Neuron (in vitro differentiated cells): ENCODE measurements around the gene LENG1.
"Not testable (repeated sequence)": the region's sequence is repeated elsewhere in the genome, so short reads cannot be mapped to it uniquely, and the experiment has no call there.

ENCODE experiments used
- H2AFZ ChIP-seq: one replicate; pipeline ENCODE4 v1.6.1; 2013; ENCODE audit warnings: low read depth, mild to moderate bottlenecking, inconsistent platforms, low read length, moderate library complexity
- H3K27me3 ChIP-seq: one replicate; pipeline ENCODE4 v1.6.1; 2013; ENCODE audit warnings: low read length; ENCODE audit not compliant: insufficient read depth
- H3K36me3 ChIP-seq: one replicate; pipeline ENCODE4 v1.6.1; 2013; ENCODE audit warnings: low read length; ENCODE audit not compliant: insufficient read depth
- H3K4me1 ChIP-seq: one replicate; pipeline ENCODE4 v1.6.1; 2013; ENCODE audit warnings: low read length; ENCODE audit not compliant: insufficient read depth
- H3K4me3 ChIP-seq: 2 replicates; pipeline ENCODE4 v1.5.1; 2013; ENCODE audit warnings: mild to moderate bottlenecking, low read length, moderate library complexity
- H3K9me3 ChIP-seq: one replicate; pipeline ENCODE4 v1.6.1; 2013; ENCODE audit warnings: low read length

LENG1 gene

DNA sequence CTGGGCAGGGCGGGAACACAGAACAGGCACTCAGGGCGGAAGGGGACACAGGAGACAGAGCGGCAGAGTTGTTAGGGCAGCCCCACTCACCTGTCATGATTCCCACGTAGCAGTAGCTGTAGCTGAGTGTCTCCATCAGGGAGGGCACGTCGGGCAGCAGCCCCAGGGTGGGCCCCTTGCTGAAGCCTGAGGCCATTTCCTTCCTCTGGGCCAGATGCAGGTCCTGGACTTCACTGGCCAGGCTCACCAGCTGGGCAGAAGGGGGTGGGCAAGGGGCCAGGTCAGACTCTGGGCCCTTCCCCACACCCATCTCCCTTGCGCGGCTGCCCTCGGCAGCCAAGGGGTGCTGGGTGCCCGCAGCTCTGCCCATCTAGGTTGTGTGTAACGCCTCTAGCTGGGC is 23.9 kb upstream of the LENG1 start:
- Histone ChIP-seq H3K9me3 (no peaks in the 10 kb centered on the region), H3K27me3 (no peaks in the 10 kb centered on the region), H3K4me1 (peaks cover 31% of the 10 kb centered on the region), H3K4me3 (no peak overlapping the region), H3K36me3 (peaks cover 29% of the 10 kb centered on the region), H2AFZ (no peak overlapping the region)

DNA sequence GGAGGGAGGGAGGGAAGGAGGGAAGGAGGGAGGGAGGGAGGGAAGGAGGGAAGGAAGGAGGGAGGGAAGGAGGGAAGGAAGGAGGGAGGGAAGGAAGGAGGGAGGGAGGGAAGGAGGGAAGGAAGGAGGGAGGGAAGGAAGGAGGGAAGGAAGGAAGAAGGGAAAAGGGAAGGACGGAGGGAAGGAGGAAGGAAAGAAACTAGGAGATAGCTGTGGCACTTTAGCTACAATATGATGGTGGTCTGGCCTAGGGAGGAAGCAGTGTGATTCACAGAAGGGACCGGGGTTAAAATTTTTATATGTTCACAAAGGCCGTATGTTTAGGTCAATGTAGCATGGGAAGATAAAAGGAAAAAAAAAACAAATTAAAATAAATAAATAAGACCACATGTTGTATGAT is 22.4 kb upstream of the LENG1 start:
- not testable (repeated sequence) for H3K9me3 ChIP-seq
- peaks cover 29% of the 10 kb centered on the region for H3K36me3 ChIP-seq

DNA sequence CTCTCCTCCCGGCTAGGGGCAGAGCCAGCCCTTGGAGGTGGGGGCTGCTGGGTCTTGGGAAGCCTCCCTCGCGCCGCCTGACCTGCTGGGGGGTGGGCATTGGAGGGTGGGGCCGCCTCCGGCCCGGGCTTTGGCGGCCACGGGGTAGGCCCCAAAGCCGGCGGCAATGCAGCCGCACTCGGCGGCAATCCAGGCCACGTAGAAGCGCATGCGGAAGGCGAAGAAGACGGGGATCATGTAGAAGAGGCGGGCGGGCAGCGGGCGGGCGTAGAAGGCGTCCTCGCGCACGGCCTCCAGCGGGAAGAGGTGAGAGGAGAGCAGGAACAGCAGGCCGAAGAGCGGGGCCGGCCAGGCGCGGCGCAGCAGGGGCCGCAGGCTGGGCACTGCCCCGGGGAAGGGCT is 21.2 kb upstream of the LENG1 start:
- H3K27me3 ChIP-seq: no peaks in the 10 kb centered on the region
- no peak overlapping the region for H2AFZ ChIP-seq
- H3K36me3 ChIP-seq: peaks cover 28% of the 10 kb centered on the region
- peaks cover 29% of the 10 kb centered on the region for H3K4me1 ChIP-seq
- no peak overlapping the region for H3K4me3 ChIP-seq
- H3K9me3 ChIP-seq: no peaks in the 10 kb centered on the region

More for the DNA sequence above, 22.4 kb upstream of the LENG1 start:
- not testable (repeated sequence) for H3K4me3 ChIP-seq, H2AFZ ChIP-seq, H3K27me3 ChIP-seq
- peaks cover 29% of the 10 kb centered on the region for H3K4me1 ChIP-seq

DNA sequence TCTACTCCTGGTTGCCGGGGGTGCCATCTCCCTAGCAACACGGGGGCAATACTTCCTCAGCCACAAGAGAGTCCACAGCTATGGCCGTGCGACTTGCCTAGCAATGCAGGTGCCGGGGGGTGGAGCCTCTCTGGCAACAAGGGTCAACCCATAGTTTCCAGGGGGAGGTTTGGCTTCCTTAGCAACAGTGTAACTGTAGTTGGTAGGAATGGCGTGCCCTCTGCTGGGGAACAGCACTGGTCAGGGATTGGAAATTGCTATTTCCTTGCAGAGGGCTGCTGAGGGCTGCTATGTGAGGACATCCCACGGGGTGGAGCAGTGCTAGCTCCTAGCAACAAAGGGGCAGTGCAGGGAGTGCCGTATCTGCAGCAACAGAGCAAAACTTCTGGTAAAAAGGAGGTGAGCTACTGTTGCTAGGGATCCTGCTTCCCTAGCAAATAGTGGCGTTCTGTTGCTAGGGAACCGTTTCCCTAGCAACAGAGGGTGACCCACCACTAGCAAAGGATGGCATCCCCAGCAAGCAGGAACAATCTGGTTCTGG is 20.5 kb upstream of the LENG1 start:
- peaks cover 29% of the 10 kb centered on the region for H3K4me1 ChIP-seq
- H3K36me3 ChIP-seq: peaks cover 28% of the 10 kb centered on the region
- no peaks in the 10 kb centered on the region for H3K27me3 ChIP-seq
- no peak overlapping the region for H2AFZ ChIP-seq
- no peak overlapping the region for H3K4me3 ChIP-seq
- no peaks in the 10 kb centered on the region for H3K9me3 ChIP-seq

DNA sequence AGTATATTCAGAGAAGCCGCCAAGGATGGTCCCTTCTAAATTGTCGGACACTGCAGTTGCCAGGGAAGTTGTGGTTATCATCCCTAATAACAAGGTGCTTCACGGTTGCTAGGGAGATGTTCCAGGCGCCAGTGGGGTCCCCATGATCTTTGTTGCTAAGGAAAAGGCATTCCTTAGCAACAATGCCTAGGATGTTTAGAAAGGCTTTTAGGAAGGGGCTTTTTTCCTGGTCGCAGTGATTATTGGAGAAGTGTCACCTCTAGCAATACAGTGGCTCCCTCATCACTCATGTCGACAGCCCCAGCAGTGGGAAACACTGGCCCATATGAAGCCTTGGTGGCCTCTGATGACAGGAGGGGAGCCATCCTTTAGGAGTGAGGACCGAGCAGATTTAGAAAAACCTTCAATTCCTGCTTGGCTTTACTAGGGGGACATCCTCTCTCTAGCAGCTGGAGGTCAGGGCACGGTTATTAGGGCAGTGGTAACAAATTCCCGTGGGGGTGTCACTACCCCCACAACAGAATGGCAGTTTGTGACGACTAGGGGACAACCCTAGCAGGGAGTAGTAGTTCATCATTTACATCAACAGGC is 19.8 kb upstream of the LENG1 start:
- H3K36me3 ChIP-seq: peaks cover 28% of the 10 kb centered on the region
- H2AFZ ChIP-seq: no peak overlapping the region
- no peaks in the 10 kb centered on the region for H3K27me3 ChIP-seq
- H3K9me3 ChIP-seq: no peaks in the 10 kb centered on the region
- H3K4me1 ChIP-seq: peaks cover 29% of the 10 kb centered on the region
- no peak overlapping the region for H3K4me3 ChIP-seq

DNA sequence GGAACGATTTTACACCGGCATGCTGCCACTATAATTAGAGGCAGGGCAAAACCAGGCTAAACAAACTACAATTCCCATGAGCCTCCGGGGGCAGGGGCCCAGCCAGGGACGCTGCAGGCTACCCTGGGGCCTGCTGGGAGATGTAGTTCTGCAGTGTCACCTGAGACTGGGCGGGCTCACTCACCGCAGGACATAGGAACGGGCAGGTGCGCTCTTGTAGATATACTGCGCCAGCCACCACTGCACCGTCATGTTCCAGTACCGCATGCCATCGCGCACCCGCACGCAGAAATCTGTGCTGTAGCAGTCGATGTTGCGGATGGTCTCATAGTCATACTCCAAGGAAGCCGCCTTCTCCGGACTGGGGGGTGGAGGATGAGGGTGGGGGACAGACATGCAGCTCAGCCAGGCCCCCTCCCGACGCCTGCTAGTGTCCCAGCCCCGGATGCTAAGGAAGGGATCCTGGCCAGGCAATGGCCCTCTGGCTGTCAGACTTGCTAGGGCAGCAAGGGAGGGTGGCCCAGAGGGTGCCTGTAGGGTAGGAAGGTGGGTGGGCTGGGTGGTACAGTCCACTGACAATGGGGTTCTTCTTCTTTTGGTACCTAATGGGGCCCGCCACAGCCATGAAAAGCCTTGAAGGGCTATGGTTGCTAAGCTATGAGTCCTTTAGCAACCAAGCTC is 19.2 kb upstream of the LENG1 start:
- no peaks in the 10 kb centered on the region for H3K27me3 ChIP-seq
- no peaks in the 10 kb centered on the region for H3K9me3 ChIP-seq
- no peak overlapping the region for H3K4me3 ChIP-seq
- peaks cover 24% of the 10 kb centered on the region for H3K36me3 ChIP-seq
- peaks cover 29% of the 10 kb centered on the region for H3K4me1 ChIP-seq
- H2AFZ ChIP-seq: no peak overlapping the region

DNA sequence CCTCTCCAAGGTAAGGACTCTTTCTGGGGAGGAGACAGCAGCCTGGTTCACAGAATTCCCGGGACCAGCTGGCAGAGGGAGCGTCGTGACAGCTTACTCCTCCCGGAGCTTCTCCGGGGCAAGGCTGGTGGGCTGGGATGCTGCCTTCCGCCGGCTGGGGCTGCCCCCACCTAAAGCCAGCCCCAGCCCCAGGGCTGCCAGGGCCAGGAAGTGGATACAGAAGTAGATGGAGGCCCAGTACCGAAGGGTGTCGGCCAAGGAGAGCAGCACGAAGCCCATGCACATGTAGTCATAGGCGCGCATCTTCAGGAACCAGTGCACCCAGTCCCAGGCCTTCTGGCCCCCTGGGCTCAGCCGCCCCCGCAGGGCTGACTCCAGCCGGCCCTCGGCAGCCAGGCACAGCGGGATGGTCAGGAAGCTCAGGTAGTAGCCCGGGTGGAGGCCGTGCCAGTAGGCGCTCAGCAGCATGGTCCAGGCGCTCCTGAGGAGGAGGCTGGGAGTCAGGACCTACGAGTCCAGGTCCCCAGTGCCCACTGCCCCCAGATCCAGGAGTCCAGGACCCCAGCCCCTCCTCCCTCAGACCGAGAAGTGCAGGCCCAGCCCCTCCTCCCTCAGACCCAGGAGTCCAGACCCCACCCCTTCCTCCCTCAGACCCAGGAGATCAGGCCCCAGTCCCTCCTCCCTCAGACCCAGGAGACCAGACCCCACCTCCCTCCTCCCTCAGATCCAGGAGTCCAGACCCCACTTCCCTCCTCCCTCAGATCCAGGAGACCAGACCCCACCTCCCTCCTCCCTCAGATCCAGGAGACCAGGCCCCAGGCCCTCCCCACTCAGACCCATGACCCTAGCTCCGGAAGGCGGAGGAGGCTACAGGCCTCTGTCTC is 14.7 kb upstream of the LENG1 start:
- no peaks in the 10 kb centered on the region for H3K27me3 ChIP-seq
- no peak overlapping the region for H3K4me3 ChIP-seq
- H2AFZ ChIP-seq: no peak overlapping the region
- H3K9me3 ChIP-seq: no peaks in the 10 kb centered on the region
- H3K36me3 ChIP-seq: peaks cover 12% of the 10 kb centered on the region
- H3K4me1 ChIP-seq: peaks cover 11% of the 10 kb centered on the region

DNA sequence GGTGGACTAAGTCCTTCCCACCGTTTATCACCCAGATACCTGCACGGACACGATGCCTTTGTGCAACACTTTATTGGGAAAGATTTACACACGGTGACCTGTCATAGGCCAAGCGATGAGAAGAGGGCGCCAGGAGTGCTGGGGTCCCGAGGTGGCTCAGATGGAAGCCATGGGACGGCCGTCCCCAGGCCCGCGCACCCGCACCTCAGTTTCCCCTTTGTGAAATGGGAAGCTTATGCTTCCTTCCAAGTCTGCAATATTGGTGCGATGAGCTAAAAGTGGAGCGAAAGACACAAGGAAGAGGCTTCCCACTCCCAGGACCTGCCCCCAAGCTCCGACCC is 13.8 kb upstream of the LENG1 start:
- H3K4me3 ChIP-seq: no peak overlapping the region
- peaks cover 2% of the 10 kb centered on the region for H3K4me1 ChIP-seq
- H3K27me3 ChIP-seq: no peaks in the 10 kb centered on the region
- H3K9me3 ChIP-seq: no peaks in the 10 kb centered on the region
- H3K36me3 ChIP-seq: peaks cover 7% of the 10 kb centered on the region
- no peak overlapping the region for H2AFZ ChIP-seq

DNA sequence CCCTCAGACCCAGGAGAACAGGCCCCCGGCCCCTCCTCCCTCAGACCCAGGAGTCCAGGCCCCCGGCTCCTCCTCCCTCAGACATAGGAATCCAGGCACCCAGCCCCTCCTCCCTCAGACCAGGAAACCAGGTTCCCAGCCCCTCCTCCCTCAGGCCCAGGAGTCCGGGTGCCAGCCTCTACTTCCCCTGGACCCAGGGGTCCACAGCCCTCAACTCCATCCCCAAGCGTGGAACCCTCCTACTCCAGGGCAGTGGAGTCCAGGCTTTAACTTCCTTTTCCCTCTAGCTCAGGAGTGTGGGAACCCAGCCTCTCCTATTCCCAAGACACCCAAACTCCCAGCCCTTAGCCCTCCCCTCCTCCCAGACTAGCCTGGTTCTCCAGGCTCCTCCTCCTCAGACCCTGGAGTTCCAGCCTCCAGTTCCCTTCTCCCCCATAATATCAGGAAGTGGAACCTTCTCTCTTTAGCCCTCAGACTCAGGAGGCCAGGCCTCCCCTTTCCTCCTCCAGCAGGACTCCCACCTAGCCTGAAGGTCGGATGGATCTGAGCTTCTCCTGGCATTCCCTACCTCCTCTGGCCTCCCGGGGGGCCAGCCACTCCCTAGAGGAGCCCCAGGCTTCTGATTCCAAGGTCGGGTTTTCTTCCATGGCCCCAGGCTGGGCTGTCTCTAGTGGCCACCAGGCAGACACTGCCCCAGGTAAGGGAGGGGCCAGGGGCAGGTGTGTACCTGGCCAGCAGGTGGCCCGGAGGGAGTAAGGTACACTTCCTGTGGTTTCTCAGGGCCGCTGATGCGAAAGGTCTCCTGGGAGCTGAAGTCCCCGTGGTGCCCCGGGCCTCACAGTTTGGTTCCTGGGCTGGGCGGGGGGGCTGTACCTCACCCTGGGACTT is 13.2 kb upstream of the LENG1 start, which contains the start of gene TMC4:
Gene TMC4 (minus strand): TSS at position 690 of the 888 bp plus-strand sequence. CDS start 43 bp downstream, at position 647.
- peaks cover 3% of the 10 kb centered on the region for H3K36me3 ChIP-seq

DNA sequence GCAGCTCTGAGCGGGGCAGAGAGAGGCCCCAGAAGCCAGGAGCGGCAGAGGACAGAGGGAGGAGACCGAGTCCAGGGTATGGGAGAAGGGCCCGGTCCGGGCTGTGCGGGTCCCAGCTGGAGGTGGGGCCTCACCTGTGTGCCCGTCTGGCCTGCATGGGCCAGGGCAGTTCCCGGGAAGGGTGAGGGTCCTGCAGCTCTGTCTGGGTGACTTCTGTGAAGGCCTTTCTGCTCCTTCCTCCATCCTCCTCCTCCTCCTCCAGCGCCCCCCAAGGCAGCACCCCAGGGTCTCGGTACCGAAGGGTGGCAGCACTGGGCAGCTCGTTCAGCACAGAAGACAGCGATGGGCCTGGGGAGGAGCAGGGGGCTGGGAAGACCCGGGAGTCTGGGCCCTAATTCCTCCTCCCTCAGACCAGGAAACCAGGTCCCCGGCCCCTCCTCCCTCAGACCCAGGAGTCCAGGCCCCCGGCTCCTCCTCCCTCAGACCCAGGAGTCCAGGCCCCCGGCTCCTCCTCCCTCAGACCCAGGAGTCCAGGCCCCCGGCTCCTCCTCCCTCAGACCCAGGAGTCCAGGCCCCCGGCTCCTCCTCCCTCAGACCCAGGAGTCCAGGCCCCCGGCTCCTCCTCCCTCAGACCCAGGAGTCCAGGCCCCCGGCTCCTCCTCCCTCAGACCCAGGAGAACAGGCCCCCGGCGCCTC is 12.4 kb upstream of the LENG1 start:
- H3K4me3 ChIP-seq, H3K9me3 ChIP-seq, H3K27me3 ChIP-seq, H2AFZ ChIP-seq, H3K36me3 ChIP-seq, H3K4me1 ChIP-seq: not testable (repeated sequence)

More for the DNA sequence above, 13.2 kb upstream of the LENG1 start, which contains the start of gene TMC4:
- Histone ChIP-seq H2AFZ (no peak within 1 kb of the TSS), H3K4me3 (no peak within 1 kb of the TSS), H3K9me3 (no peaks in the 10 kb centered on the region), H3K4me1 (no peaks in the 10 kb centered on the region), H3K27me3 (no peaks in the 10 kb centered on the region)

DNA sequence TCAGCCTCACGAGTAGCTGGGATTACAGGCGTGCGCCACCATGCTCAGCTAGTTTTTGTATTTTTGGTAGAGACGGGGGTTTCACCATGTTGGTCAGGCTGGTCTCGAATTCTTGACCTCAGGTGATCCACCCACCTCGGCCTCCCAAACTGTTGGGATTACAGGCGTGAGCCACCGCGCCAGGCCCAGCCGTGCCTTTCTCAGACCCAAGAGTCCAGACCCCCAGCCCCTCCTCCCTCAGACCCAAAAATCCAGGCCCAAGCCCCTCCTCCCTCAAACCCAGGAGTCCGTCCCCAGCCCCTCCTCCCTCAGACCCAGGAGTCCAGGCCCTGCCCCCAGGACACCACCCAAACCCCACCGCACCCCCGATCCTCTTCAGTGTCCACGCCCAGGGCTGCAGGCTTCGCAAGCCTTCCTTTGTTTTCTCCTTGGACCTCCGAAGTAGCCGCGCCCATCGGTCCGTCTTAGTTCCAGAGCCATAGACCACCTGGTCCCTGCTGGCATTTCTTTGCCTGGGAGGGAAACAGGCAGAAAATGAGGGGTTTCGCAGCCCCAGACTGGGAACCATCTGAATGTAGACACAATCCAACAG is 9.7 kb upstream of the LENG1 start:
- Histone ChIP-seq H3K4me1 (no peaks in the 10 kb centered on the region), H3K4me3 (no peak overlapping the region), H3K9me3 (peaks cover 8% of the 10 kb centered on the region), H3K27me3 (no peaks in the 10 kb centered on the region), H2AFZ (no peak overlapping the region), H3K36me3 (no peaks in the 10 kb centered on the region)
